Middle frontal gyrus (tissue), 1 donor: ENCODE measurements around the gene MBNL1.

Experiments used
- DNase-seq: peaks from one replicate; pipeline ENCODE4 v3.0.0-alpha.2; 2015; ENCODE audit warnings: low spot score; ENCODE audit errors: extremely low spot score

MBNL1 gene

GRCh38 chr3:152276681-152277080 lies 8.0 kb downstream of the MBNL1 start:
- DNase-seq, result no peak

GRCh38 chr3:152277198-152277597 lies 8.5 kb downstream of the MBNL1 start:
- DNase-seq, result no peak

GRCh38 chr3:152278756-152279427 lies 10.2 kb downstream of the MBNL1 start:
- DNase-seq, result no peak

GRCh38 chr3:152279479-152279878 lies 10.8 kb downstream of the MBNL1 start:
- DNase-seq, result no peak

- DNase-seq, result no peak
Observed at GRCh38 chr3:152280539-152280938, 11.8 kb downstream of the MBNL1 start.

- no peak for DNase-seq
Observed at GRCh38 chr3:152281133-152281713, 12.5 kb downstream of the MBNL1 start.

- no peak for DNase-seq
Observed at GRCh38 chr3:152282813-152283212, 14.1 kb downstream of the MBNL1 start.

GRCh38 chr3:152283492-152284381 lies 15.0 kb downstream of the MBNL1 start:
- no peak for DNase-seq

- DNase-seq, result no peak
Observed at GRCh38 chr3:152284906-152285305, 16.2 kb downstream of the MBNL1 start.

GRCh38 chr3:152285509-152285908 lies 16.8 kb downstream of the MBNL1 start:
- no peak for DNase-seq

GRCh38 chr3:152287898-152288576 lies 19.3 kb downstream of the MBNL1 start:
- DNase-seq, result no peak

- no peak for DNase-seq
Observed at GRCh38 chr3:152288681-152289080, 20.0 kb downstream of the MBNL1 start.

GRCh38 chr3:152289708-152290107 lies 21.0 kb downstream of the MBNL1 start:
- no peak for DNase-seq

- no peak for DNase-seq
Observed at GRCh38 chr3:152290374-152290773, 21.6 kb downstream of the MBNL1 start.

GRCh38 chr3:152291238-152291637 lies 22.5 kb downstream of the MBNL1 start:
- no peak for DNase-seq

- no peak for DNase-seq
Observed at GRCh38 chr3:152291649-152292066, 22.9 kb downstream of the MBNL1 start.

- no peak for DNase-seq
Observed at GRCh38 chr3:152292366-152292765, 23.6 kb downstream of the MBNL1 start.

- DNase-seq, result no peak
Observed at GRCh38 chr3:152293347-152294006, 24.7 kb downstream of the MBNL1 start.

- DNase-seq, result no peak
Observed at GRCh38 chr3:152295344-152295743, 26.6 kb downstream of the MBNL1 start.

- DNase-seq, result no peak
Observed at GRCh38 chr3:152295806-152296205, 27.1 kb downstream of the MBNL1 start.

- DNase-seq, result no peak
Observed at GRCh38 chr3:152296382-152296781, 27.7 kb downstream of the MBNL1 start.
